ENCODE results near the gene ANKRD34C.

DNA sequence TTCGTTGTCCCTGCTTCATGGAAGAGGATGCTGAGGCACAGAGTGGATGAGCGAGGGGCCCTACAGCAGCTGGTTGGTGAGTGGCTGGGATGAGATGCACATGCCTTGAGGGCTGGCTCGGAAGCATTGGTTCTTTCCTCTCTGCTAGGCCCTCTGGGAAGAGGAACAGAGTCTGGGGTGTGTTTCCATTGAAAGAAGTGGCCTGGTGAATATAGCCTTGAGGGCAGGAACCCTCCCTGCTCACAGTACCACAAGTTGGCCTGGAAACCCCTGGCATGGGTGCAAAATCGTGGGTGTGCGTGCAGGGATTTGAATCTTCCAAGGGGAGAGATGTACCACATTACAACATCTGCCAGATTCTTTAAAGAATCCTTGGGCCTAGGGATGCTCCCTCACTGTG is 37.6 kb upstream of the ANKRD34C start:
- TF ChIP-seq, protein P1, sequence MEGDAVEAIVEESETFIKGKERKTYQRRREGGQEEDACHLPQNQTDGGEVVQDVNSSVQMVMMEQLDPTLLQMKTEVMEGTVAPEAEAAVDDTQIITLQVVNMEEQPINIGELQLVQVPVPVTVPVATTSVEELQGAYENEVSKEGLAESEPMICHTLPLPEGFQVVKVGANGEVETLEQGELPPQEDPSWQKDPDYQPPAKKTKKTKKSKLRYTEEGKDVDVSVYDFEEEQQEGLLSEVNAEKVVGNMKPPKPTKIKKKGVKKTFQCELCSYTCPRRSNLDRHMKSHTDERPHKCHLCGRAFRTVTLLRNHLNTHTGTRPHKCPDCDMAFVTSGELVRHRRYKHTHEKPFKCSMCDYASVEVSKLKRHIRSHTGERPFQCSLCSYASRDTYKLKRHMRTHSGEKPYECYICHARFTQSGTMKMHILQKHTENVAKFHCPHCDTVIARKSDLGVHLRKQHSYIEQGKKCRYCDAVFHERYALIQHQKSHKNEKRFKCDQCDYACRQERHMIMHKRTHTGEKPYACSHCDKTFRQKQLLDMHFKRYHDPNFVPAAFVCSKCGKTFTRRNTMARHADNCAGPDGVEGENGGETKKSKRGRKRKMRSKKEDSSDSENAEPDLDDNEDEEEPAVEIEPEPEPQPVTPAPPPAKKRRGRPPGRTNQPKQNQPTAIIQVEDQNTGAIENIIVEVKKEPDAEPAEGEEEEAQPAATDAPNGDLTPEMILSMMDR (IDR thresholded peaks at IDR 0.05), result no peak
- no peak for TF ChIP-seq POLR2AphosphoS5 (IDR thresholded peaks at IDR 0.05)

Data from prostate gland (tissue), 2 donors.